Breast epithelium (tissue), 3 donors: ENCODE results near the gene CST6.

Experiments used
- CTCF ChIP-seq, 3 donors: fragments of 450-650 bp; IDR thresholded peaks; one replicate each; pipeline ENCODE4 v1.5.1; 2016 to 2017; ENCODE audit warnings: antibody characterized with exemption in 3 of 3, mild to moderate bottlenecking in 3 of 3, moderate library complexity in 3 of 3
- POLR2AphosphoS5 ChIP-seq, 3 donors: sonication (generic); formaldehyde crosslinking; IDR thresholded peaks; one replicate each; pipeline ENCODE4 v1.6.1; 2017; ENCODE audit warnings: antibody characterized with exemption in 3 of 3

- no peak for TF ChIP-seq CTCF (IDR thresholded peaks at IDR 0.05)
- TF ChIP-seq POLR2AphosphoS5 (IDR thresholded peaks at IDR 0.05) = no peak
Observed at GRCh38 chr11:66059966-66060680, 48.3 kb downstream of the CST6 start.
